GM20000 (cell line): Measurements from ENCODE around the gene CLSTN1.

Experiments
- DNase-seq: peaks from one replicate; pipeline ENCODE4 v3.0.0; 2012; ENCODE audit warnings: low spot score
- TF ChIP-seq, protein P1 (sequence below): IDR thresholded peaks from 2 replicates; pipeline ENCODE4 v1.5.1; 2012; ENCODE audit warnings: mild to moderate bottlenecking, control low read depth; ENCODE audit errors: extremely low read depth, missing control alignments

Gene CLSTN1

DNA sequence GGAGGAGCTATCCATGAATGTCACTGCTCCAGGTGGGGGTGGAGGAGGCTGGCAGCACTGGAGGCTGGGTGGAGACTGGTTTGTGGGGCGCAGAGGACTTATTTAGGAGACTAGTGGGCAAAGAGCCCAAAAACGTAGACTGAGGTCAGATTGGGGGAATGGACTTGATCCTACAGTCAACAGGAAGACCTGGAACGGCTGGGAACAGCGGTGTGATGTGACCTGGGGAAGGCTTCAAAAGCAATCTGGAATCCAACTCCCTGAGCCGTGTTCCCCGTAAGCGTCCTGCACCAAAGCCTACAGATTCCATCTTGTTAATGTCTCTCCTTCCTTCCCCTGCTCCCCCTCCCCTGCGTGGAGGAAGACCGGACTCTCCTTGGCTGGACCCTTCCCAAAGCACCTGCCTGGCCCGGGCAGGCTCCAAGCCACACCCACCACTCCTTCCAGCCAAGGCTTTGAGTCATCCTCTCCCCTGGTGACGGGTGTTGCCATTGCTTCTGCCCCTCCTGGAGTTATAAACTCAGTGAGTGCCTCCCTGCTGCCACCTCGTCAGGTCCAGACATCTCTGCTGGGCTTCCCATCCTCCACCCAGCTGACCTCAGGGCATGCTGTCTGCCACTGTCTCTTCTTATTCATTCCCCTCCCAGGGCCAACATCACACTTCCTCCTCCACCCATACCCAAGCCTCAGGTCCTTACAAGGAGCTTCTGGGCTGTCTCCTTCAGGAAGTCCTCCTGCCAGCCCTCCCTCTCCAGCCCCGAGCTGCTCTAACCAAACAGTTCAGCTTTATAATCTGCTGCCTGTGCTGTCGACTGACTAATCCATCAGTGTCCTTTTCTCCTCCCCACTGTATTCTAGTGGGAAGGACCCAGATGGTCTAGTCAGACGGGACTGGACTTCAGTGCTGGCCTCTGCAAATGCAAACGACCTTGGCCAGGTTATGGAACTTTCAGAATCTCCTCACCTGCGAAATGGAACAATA lies 1.6 kb upstream of the CLSTN1 start:
- TF ChIP-seq, protein P1, sequence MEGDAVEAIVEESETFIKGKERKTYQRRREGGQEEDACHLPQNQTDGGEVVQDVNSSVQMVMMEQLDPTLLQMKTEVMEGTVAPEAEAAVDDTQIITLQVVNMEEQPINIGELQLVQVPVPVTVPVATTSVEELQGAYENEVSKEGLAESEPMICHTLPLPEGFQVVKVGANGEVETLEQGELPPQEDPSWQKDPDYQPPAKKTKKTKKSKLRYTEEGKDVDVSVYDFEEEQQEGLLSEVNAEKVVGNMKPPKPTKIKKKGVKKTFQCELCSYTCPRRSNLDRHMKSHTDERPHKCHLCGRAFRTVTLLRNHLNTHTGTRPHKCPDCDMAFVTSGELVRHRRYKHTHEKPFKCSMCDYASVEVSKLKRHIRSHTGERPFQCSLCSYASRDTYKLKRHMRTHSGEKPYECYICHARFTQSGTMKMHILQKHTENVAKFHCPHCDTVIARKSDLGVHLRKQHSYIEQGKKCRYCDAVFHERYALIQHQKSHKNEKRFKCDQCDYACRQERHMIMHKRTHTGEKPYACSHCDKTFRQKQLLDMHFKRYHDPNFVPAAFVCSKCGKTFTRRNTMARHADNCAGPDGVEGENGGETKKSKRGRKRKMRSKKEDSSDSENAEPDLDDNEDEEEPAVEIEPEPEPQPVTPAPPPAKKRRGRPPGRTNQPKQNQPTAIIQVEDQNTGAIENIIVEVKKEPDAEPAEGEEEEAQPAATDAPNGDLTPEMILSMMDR: no peak
- DNase-seq: no peak

DNA sequence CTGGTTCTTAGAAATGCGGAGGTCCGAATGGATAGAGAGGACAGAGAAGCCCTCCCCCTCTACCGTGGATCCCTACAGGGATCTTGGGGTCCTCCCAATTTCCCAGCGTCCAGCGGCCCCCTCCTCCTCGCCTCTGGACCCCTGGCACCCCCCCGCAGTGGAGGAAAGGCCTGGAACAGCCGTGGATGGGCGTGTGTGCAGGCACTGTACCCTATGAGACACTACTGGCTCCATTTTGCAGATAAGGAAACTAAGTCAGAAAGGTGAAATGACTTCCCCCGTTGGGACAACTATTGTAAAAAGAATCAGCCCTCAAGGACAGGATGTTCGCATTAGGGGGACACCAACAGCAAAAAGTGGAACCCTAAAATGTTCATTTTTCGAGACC lies 931 bp upstream of the CLSTN1 start:
- TF ChIP-seq, protein P1: no peak
- DNase-seq: no peak

DNA sequence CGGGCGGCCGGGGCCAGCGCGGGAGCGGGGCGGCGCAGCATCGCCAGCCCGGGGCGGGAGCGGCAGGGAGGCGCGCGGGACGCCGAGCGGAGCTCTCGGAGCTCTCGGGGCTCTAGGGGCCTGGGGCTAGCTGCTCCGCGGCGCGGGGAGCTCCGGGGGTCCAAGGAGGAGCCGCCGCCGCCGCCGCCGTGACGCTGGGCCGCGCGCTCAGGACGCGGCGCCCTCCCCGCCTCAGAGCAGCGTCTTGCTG lies 147 bp downstream of the CLSTN1 start:
- DNase-seq: no peak

DNA sequence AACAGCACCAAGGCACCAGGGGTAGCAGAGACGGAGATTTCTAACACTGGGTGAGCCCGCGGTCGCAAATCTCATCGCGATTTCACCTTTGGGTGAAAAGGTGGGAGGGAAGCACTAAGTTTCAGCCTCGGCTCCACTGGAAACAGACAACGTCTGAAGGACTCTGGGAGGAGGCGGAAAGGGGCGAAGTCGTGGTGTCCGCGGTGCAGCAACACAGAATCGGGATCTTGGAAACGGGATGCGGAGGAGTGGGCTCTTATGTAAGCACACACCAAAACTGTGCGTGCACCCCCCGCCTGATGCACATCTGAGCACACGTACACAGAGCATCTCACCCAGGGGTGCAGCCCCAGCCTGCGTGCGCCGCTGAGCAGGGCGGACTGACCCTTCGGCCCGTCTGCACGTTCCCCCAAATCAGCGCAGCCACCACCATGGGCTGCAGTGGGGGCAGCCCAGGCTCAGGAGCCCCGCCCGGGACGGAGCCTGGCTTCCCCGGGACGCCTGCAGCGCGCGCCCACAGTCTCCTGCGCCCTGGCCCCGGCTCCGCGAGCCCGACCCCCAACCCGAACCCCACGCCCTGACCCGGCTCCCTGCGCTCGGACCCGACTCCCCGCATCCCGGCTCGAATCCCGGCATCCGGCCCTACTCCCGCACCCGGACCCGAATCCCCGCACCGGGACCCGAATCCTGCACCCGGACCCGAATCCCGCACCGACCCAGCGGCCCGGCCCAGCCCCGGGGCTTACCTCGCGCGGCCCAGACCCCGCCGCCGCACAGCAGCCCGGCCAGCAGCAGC lies 670 bp downstream of the CLSTN1 start:
- TF ChIP-seq, protein P1: no peak
- DNase-seq: peak; percentile 62

More for the DNA sequence above, 147 bp downstream of the CLSTN1 start:
- TF ChIP-seq, protein P1: no peak

DNA sequence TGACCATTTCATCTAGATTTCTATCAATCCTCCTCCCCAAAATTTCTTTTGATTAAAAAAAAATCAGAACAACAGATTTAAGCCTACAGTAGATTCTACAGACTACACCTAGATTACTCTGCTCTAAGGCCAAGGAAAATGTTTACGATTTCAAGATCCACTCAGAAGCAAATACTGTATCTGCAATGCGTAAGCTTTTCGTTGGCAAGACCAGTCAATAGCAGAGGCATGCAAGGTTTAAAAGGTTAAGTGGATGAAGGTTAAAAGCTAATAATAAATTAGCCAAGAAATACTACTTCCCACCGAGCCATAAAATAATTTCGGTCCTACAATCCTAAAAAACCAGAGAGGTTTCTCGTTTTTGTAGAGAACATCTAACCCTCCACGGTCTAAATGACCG lies 1.3 kb downstream of the CLSTN1 start:
- no peak for DNase-seq
- TF ChIP-seq, protein P1: no peak

DNA sequence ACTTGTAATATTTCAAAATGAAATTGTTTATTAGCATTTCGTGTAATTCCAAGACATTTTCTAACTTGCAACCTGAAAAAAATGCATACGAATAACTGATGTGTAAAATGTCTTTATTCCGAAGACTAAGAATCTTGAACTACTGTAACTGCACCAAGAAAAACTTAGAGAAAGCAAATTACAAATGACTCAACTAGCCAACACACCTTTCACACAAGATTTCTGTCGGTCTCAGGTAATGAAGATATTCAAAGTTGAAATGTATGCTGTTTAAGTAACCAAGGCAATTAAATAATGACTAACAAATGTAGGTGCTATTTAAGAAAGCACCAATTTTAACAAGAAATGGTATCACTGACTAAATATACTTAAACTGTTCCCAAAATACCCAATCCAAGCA lies 2.1 kb downstream of the CLSTN1 start:
- TF ChIP-seq, protein P1: no peak
- DNase-seq: no peak

DNA sequence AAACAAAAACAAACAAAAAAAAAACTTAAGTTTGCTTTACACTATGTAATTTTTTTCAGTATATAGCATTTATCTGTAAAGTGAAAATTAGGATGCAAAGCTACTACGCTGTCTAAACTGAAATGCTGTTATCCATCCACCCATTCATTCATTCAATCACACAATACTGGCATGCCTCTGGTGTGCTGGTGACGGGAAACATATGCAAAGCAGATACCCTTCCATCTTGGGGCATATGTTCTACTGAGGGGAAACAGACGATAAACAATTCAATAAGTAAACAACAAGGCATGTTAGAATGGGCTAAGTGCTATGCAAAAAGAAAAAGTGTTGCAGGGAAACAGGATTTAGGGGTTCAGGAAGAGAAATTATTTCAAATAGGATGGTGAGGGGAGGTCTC lies 3.2 kb downstream of the CLSTN1 start:
- no peak for DNase-seq
- TF ChIP-seq, protein P1: no peak
